SU-DHL-6 (cell line): ENCODE measurements around the gene CEP135.

Experiments used
- H2AFZ ChIP-seq: fragments of 200-600 bp; sonication (generic); 2 replicates; pipeline ENCODE4 v1.6.1; 2014; ENCODE audit warnings: low read depth, mild to moderate bottlenecking, moderate library complexity, mixed read lengths, antibody characterized with exemption, low read length; ENCODE audit not compliant: severe bottlenecking
- H3F3A ChIP-seq: fragments of 200-600 bp; shearing (Covaris generic); 2 replicates; pipeline ENCODE4 v1.6.0; 2016; ENCODE audit warnings: antibody characterized with exemption, mild to moderate bottlenecking; ENCODE audit not compliant: insufficient read depth
- H3K27ac ChIP-seq: fragments of 200-600 bp; sonication (generic); 2 replicates; pipeline ENCODE4 v1.5.1; 2016; ENCODE audit warnings: low read depth, mild to moderate bottlenecking, low read length, moderate library complexity, mixed read lengths
- H3K27me3 ChIP-seq: fragments of 200-600 bp; sonication (generic), shearing (Covaris generic); 2 replicates; pipeline ENCODE4 v1.6.0; 2014; ENCODE audit warnings: mild to moderate bottlenecking, low read length
- H3K36me3 ChIP-seq: fragments of 200-600 bp; sonication (generic); 2 replicates; pipeline ENCODE4 v1.6.1; 2014; ENCODE audit warnings: mild to moderate bottlenecking, low read length, mixed read lengths
- H3K4me2 ChIP-seq: fragments of 300-600, 200-600 bp; shearing (Covaris generic), sonication (generic); 2 replicates; pipeline ENCODE4 v1.6.0; 2014; ENCODE audit warnings: low read length, low read depth, mild to moderate bottlenecking; ENCODE audit not compliant: poor library complexity, severe bottlenecking
- H3K4me3 ChIP-seq: fragments of 200-600 bp; sonication (generic); 2 replicates; pipeline ENCODE4 v1.5.1; 2014; ENCODE audit warnings: antibody characterized with exemption, low read length, mild to moderate bottlenecking, mixed read lengths; ENCODE audit not compliant: insufficient read depth, poor library complexity, severe bottlenecking
- H3K79me2 ChIP-seq: fragments of 200-600 bp; sonication (generic); 2 replicates; pipeline ENCODE4 v1.6.1; 2014; ENCODE audit warnings: mild to moderate bottlenecking, low read length, moderate library complexity; ENCODE audit not compliant: insufficient read depth
- H3K9ac ChIP-seq: fragments of 200-600 bp; sonication (generic); 2 replicates; pipeline ENCODE4 v1.7.0; 2014; ENCODE audit warnings: mild to moderate bottlenecking, low read length
- H3K9me2 ChIP-seq: fragments of 200-600 bp; sonication (generic); replicated peaks from 2 replicates; pipeline ENCODE4 v1.6.1; 2014; ENCODE audit warnings: low read length; ENCODE audit not compliant: insufficient read depth
- H3K9me3 ChIP-seq: fragments of 200-600 bp; sonication (generic); 2 replicates; pipeline ENCODE4 v1.6.1; 2014; ENCODE audit warnings: low read length, mixed read lengths; ENCODE audit not compliant: insufficient read depth
- H4K20me1 ChIP-seq: fragments of 200-600 bp; sonication (generic); 2 replicates; pipeline ENCODE4 v1.6.1; 2014; ENCODE audit warnings: low read depth, mild to moderate bottlenecking, antibody characterized with exemption, low read length, moderate library complexity, mixed read lengths
- CTCF ChIP-seq: fragments of 200-600 bp; sonication (generic); IDR thresholded peaks from one replicate; pipeline ENCODE4 v1.5.1; 2017; ENCODE audit warnings: antibody characterized with exemption, mild to moderate bottlenecking, low read length, moderate library complexity; ENCODE audit not compliant: insufficient read depth, poor library complexity, severe bottlenecking
- EZH2phosphoT487 ChIP-seq: fragments of 200-600 bp; sonication (generic), shearing (Covaris generic); conservative IDR thresholded peaks from 2 replicates; pipeline ENCODE4 v1.6.1; 2018; ENCODE audit warnings: mild to moderate bottlenecking, antibody characterized with exemption, low read length, moderate library complexity, mixed read lengths

CEP135 gene

GRCh38 chr4:55967376-55967775 lies 18.6 kb downstream of the CEP135 start:
- H3K4me2 ChIP-seq: no peak overlapping the region
- no peaks in the 10 kb centered on the region for H3K79me2 ChIP-seq
- no peak overlapping the region for H2AFZ ChIP-seq
- no peaks in the 10 kb centered on the region for H3F3A ChIP-seq
- H3K36me3 ChIP-seq: peaks cover 3% of the 10 kb centered on the region; the same call in 1 of the 2 replicates
- no peaks in the 10 kb centered on the region for H4K20me1 ChIP-seq
- no peaks in the 10 kb centered on the region for H3K27me3 ChIP-seq
- H3K4me3 ChIP-seq: no peak overlapping the region
- TF ChIP-seq EZH2phosphoT487 (no peak), CTCF (no peak)
- H3K27ac ChIP-seq: no peak overlapping the region
- no peaks in the 10 kb centered on the region for H3K9me2 ChIP-seq
- no peaks in the 10 kb centered on the region for H3K9me3 ChIP-seq
- H3K9ac ChIP-seq: no peak overlapping the region

- no peaks in the 10 kb centered on the region for H3K27me3 ChIP-seq
- no peaks in the 10 kb centered on the region for H3K9me3 ChIP-seq
- no peaks in the 10 kb centered on the region for H3K9me2 ChIP-seq
- no peaks in the 10 kb centered on the region for H3F3A ChIP-seq
- no peak overlapping the region for H3K27ac ChIP-seq
- no peak overlapping the region for H2AFZ ChIP-seq
- H3K79me2 ChIP-seq: no peaks in the 10 kb centered on the region
- no peak overlapping the region for H3K9ac ChIP-seq
- H3K36me3 ChIP-seq: no peaks in the 10 kb centered on the region
- no peak overlapping the region for H3K4me3 ChIP-seq
- no peaks in the 10 kb centered on the region for H4K20me1 ChIP-seq
- H3K4me2 ChIP-seq: no peak overlapping the region
- no peak for TF ChIP-seq CTCF
- no peak for TF ChIP-seq EZH2phosphoT487
These were observed 24.9 kb downstream of the CEP135 start for GRCh38 chr4:55973650-55974049.

- Histone ChIP-seq H3K79me2 (no peaks in the 10 kb centered on the region), H3K9me3 (no peaks in the 10 kb centered on the region), H3K27me3 (no peaks in the 10 kb centered on the region), H4K20me1 (no peaks in the 10 kb centered on the region), H3K9me2 (no peaks in the 10 kb centered on the region), H2AFZ (no peak overlapping the region), H3K9ac (no peak overlapping the region), H3F3A (no peaks in the 10 kb centered on the region), H3K4me3 (no peak overlapping the region), H3K27ac (no peak overlapping the region), H3K4me2 (no peak overlapping the region), H3K36me3 (peaks cover 2% of the 10 kb centered on the region; the same call in 1 of the 2 replicates)
- TF ChIP-seq CTCF (no peak), EZH2phosphoT487 (no peak)
These were observed 29.1 kb downstream of the CEP135 start for GRCh38 chr4:55977811-55978210.

- no peak overlapping the region for H3K9ac ChIP-seq
- no peaks in the 10 kb centered on the region for H3K9me2 ChIP-seq
- H3K4me3 ChIP-seq: no peak overlapping the region
- no peaks in the 10 kb centered on the region for H3F3A ChIP-seq
- H3K79me2 ChIP-seq: no peaks in the 10 kb centered on the region
- no peaks in the 10 kb centered on the region for H3K9me3 ChIP-seq
- no peaks in the 10 kb centered on the region for H3K27me3 ChIP-seq
- no peak overlapping the region for H3K27ac ChIP-seq
- TF ChIP-seq CTCF: no peak
- TF ChIP-seq EZH2phosphoT487: no peak
- H3K4me2 ChIP-seq: no peak overlapping the region
- no peak overlapping the region for H2AFZ ChIP-seq
- H4K20me1 ChIP-seq: no peaks in the 10 kb centered on the region
- peaks cover 2% of the 10 kb centered on the region; the same call in 1 of the 2 replicates for H3K36me3 ChIP-seq
These were observed 30.8 kb downstream of the CEP135 start for GRCh38 chr4:55979562-55979961.
